ENCODE data around the gene CASK. TPM values are rescaled to one million over a fixed set of nuclear protein-coding genes. Genes with fewer than 3 reads are reported as not detected.
"Not testable (repeated sequence)": the region's sequence is repeated elsewhere in the genome, so short reads cannot be mapped to it uniquely, and the experiment has no call there.

Gene CASK
- total RNA-seq, 1 donor from 2014 or later: 56.1 TPM

DNA sequence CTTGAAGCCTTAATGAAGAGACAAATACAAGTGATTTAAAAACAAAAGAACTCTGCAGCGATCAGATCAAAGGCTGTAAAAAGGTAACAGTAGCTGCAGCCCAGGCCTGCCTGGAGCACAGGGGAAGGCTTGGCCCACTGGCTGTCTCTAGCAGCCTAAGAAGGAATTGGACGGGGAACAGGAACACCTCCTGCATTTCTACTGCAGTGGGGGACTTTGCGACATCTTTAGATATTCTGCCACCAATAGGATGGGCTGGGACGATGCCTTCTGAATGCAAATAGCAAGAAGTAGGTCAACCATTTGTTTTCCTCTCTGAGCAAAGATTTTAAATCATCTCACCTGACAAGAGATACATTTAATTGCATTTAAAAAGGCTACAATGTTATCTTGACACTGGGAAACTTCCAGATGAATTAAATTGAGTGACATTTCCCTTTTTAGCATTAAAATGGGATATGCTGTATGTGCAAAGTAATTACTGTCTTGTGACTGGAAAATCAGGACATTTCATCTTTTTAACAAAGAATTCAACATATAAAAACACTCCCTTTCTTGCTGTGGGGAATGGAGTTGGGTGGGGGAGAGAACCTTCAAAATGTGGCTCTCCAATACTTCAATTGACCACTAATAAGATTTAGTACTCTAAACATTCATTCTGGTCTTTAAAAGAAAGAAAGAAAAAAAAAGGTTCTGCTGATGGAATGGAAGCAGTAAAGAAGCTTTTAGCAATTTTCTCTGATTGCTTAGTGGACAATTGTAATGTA lies 406.2 kb downstream of the CASK start:
- DNase-seq (ENCODE audit: low spot score): no peak

DNA sequence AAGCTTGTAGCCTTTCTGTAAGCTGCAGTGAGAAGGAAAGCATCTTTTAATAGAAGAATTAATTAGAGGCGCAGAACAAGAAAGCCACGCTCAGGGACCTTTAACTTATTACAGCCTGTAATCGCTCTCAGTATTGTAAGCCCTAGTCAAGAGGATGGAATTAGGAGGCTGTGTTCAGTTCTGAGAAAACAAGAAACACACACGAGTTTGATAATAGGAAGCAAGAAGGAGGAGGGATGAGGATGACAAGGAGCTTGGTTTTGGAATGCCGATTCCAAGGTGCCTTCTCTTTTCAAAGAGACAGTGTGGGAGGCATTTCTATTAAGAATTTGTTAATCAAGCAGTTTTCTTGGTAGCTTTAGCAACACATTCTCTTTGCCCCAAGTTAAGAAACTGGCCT lies 406.9 kb downstream of the CASK start:
- no peak for DNase-seq (ENCODE audit: low spot score)

DNA sequence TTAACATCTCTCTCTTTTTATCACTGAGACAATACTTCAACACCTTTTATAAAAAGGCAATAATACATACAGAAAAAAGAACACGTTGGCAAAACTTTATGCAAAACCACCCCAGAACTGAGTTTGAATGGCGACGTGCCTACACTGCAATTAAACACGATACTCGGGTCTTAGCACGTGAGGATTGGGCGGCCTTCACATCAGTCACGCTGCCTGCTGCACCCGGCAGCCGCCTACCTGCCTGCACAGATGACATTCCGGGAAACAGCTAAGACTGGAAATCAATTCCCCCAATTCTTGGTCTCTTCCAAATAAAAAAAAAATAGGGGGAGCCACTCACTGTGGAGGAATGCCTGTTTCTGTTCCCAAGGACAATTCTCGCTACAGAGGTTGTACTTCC lies 408.0 kb downstream of the CASK start:
- DNase-seq (ENCODE audit: low spot score): no peak

DNA sequence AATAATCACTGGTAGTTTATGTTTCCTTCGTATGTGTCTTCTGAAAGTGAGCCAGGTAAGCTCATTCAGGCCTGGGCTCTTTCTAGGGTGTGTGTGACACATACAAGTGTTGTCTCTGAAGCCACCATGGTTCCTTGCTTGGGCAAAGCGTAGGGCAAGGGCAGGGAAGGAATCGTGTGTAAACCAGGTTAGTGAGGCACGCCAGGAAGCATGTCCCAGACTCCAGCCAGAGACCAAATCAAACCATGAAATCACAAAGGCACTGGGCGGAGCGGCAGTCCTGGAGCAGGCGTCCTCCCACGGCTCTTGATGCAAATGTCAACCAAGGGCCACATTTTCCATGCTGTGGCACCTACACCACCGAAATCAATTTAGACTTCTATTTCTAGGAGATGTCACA lies 409.2 kb downstream of the CASK start:
- DNase-seq (ENCODE audit: low spot score): no peak

DNA sequence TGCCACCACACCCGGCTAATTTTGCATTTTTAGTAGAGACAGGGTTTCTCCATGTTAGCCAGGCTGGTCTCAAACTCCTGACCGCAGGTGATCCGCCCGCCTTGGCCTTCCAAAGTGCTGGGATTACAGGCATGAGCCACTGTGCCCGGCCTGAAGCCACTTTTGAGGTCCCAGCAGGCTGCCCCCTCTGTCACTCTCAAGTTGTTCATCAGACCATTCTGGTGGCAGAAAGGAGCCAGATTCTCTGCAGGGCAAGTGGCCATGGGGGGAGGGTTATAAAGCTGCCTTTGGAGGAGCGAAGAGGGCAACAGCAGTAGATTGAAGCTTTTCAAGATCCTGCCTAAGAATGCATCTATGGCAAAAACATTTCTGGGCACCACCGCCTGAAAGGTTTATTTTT lies 410.5 kb downstream of the CASK start:
- not testable (repeated sequence) for DNase-seq (ENCODE audit: low spot score)

DNA sequence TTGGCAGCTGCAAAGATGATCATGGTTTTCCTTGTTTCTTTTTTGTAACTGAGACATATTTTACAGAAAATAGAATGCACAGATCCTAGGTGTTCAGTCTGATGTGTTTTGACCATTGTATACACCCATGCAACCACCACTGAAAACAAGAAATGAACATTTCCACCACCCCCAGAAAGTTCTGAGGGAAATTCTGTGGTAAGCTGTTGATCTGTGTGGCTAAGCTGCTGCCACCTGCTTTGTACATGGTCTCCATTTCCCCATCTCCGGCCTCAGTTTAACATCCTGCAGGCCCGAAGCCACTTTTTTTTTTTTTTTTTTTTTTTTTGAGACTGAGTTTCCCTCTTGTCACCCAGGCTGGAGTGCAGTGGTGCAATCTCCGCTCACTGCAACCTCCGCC lies 411.0 kb downstream of the CASK start:
- DNase-seq (ENCODE audit: low spot score): no peak

DNA sequence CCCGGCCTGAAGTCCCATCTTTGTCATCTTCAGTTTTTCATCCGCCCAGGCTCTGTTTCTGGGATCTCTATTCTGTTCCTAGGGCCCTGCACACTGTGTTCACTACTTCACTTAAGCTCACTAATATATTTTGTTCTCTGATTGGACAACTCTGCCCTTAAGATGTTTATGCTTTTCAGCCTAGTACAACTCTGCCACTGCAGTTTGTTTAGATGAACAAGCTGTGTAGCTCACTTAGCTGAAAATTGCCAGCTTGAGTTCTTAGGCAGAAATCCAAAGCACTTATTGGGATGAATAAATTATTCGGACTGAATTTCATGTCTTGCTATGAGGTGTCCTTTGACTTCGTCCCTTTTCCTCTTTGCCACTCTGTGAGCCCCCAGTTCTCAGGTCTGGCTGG lies 415.4 kb downstream of the CASK start:
- DNase-seq (ENCODE audit: low spot score): no peak

DNA sequence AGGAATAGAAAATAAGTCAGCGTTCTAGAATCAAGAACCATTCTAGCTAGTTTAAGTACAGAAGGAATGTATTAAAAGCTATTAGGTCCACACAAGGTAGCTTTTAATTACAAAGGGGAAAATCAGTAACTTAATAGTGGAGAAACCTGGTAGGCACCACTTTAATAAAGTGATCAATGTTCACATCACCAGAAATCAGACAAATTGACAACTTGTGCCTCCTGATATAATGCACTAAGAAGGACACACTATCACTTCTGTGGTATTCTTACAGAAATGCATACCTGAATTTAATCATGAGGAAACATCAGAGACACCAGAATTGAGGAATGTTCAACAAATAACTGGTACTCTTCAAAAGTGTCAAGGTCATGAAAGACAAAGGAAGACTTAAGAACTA lies 421.4 kb downstream of the CASK start:
- no peak for DNase-seq (ENCODE audit: low spot score)

DNA sequence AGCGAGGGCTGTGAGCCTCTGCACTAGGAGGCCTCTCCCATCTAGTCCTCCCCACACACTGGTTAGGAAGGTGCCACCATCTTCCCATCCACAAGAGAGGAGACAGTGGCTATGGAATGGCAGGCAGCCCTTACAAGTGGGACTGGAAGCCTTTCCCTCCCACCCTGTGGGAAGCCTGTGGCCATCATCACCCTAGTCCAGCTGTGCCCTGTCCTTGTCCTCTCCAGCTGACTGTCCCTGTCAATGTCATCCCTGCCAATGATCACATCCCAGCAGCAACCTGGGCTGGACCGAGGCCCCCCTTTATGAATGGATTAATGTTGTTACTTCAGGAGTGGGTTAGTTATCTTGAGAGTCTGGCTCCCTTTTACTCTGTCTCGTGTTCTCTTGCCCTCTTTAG lies 423.4 kb downstream of the CASK start:
- DNase-seq (ENCODE audit: low spot score): no peak

DNA sequence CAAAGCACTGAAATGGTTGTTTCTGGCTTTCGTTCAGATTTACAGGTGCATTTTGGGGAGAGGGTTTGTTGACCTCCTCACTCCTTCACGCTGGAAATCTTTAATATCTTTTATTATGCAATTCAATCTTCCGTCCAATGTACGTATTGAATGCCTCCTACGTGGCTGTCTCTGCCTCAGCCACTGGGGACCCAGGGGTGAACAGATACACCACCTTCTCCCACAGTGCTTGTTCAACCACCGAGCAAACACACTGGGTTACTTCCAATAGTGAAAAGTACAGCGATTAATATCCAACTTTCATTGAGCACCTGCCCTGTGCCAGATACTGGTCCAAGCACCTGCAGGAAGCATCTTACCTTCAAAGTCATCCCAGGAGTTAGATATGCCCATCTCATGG lies 424.2 kb downstream of the CASK start:
- DNase-seq (ENCODE audit: low spot score): no peak

DNA sequence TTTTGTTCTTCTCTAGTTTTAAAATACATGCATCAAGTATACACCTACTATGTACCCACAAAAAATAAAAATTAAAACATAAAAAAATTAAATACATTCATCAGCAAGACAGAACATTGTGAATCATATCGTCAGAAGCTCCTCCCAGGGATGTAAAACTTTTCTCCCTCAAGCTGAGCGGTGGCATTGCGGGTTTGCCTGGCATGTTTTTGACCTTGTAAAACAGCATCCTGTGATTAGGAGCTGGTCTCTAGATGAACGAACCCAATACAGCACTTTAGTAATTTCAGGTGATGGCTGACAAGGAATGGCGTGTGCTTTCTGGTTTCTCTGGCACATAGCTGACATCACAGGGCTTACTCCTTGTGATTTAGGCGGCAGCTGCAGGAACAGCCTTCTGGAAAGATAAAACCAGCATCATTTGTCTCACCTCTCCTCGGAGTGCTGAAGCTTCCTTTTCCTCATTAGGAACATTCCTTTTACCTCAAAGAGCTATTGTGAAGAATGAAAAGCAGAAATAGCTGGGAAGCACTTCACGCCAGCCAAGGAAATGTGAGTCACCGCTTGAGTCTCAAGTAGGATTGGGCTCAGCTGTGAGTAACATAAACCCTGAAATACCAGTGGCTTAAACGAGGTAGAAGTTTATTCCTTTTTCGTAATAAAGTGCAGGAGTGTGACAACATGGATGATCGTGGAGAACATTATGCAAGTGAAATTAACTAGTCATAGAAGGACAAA lies 431.9 kb downstream of the CASK start:
- DNase-seq (ENCODE audit: low spot score): no peak

DNA sequence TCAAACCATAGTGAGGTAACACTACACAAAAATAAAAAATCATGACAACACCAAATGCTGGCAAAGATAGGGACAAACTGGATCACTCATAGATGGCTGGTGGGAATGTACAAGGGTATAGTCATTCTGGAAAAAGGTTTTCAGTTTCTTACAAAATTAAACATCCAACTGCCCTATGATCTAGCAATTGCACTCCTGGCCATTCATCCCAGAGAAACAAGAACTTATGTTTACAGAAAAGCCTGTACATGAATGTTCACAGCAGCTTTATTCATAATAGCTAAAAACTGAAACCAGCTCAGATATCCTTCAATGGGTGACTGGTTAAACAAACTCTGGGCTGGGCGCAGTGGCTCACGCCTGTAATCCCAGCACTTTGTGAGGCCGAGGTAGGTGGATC lies 432.9 kb downstream of the CASK start:
- DNase-seq (ENCODE audit: low spot score): no peak

DNA sequence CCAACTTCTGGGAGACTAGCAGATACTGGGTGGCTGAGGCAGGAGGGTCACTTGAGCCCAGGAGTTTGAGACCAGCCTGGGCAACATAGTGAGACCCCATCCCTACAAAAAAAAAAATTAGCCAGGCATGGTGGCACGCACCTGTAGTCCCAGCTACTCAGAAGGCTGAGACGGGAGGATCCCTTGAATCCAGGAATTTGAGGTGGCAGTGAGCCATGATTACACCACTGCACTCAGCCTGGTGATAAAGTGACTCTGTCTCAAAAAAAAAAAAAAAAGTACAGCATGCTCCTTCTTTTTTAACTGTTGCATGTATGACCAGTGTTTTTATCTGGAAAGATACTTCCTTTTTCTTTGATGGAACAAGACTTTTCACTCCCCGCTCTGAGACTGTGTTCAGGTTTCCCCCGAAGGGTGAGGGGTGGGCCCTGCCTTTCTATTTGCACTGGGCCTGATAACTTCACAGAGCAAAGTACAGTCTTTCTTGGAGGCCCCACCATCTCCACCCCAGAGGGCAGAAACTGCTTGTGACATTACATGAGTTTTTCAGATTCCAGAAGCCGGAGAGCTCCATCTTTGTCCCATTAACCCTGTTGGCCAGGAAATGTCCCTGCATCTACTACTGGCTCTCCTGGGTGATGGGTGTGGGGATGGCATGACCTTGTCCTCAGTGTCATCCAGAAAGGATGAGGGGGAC lies 441.1 kb downstream of the CASK start:
- DNase-seq (ENCODE audit: low spot score): no peak

DNA sequence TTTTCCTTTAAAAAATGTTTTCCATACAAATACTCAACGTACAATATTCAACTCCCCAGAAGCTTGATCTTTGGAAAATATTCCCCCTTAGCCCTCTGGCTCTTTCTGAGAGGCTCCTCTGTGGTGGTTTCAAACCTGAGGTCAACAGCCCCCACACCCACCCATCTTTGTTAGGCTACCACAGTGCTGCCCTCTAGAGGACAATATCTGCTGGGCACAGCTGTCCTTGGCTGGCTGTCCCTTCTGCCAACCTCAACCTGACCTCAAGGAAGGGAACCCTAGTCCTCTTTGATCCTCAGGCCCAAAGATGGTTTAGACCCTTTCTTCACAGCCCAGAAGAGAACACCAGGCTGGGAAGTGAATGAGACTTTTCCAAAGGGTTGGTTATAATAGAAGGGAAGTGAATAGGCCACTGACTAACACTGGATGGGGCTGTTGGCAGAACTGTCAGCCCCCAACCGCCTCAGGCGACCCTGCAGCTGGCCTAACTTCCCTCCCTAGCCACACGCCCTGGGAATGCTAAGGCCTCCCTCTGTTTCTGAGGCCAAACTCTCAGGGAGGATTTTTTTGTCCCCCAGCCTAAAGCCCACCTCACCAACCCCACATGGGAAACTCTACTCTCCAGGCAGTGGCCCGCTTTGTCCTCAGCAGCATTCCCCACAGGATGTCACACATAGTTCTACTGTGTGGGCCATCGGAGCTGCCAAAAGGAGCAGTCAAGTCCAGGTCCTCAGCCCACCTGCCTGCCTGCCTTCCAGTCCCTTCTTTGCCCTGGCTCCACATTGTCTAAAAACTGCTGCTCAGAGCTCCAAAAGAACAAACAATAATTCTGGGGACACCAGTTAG lies 441.9 kb downstream of the CASK start:
- no peak for DNase-seq (ENCODE audit: low spot score)

DNA sequence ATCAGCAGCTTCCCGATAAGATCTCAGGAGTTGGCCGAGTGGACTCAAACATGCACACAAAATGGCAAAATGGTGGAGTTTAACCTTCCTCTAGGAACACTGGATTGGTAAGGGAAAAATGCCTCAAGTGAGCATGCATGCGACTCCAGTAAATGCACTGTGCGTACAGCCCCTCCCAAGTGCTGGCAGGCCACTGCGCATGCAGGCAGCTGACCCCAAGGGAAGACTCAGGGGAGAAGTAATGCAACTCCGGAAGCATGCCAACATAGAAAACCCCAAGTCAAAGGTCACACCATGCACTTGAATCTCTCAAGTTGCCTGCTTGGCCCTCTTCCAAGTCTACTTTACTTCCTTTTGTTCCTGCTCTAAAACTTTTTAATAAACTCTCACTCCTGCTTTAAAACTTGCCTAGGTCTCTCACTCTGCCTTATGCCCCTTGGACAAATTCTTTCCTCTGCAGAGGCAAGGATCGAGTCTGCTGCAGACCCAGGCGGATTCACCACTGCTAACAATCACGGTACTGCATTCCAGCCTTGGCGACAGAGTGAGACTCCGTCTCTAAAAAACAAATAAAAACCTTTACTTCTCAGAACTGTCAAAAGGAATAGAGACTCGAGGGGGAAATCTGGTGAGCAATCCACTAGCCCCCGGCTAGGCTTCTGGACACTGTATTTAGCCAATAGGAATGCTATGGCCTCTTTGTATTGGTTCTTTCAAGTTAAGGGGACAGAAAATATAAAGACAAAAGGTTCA lies 442.7 kb downstream of the CASK start:
- DNase-seq (ENCODE audit: low spot score): no peak

DNA sequence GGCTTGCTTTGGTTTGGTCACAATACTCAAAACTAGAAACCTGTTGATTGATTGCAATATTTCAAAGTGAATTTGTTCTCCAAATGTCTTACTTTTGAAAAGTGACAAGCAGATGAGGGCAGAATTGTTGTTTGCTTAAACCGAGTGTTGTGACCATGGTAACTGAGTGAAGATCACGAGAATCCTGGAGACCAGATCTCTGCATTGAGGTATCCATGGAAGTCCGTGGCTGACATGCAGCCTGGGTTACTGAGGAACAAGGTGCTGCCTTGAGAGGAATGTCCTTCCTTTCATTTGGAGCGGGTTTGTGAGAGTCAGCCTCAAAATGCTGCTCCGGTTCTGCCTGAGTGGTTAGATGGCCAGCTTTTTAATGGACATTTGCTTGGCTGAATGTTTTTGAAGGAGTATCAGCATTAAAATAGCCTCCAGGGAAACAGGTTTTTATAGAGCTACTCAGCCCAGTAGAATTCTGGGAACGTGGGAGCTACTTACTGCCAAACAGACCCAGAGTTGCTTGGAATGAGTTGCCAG lies 444.9 kb downstream of the CASK start:
- no peak for DNase-seq (ENCODE audit: low spot score)

DNA sequence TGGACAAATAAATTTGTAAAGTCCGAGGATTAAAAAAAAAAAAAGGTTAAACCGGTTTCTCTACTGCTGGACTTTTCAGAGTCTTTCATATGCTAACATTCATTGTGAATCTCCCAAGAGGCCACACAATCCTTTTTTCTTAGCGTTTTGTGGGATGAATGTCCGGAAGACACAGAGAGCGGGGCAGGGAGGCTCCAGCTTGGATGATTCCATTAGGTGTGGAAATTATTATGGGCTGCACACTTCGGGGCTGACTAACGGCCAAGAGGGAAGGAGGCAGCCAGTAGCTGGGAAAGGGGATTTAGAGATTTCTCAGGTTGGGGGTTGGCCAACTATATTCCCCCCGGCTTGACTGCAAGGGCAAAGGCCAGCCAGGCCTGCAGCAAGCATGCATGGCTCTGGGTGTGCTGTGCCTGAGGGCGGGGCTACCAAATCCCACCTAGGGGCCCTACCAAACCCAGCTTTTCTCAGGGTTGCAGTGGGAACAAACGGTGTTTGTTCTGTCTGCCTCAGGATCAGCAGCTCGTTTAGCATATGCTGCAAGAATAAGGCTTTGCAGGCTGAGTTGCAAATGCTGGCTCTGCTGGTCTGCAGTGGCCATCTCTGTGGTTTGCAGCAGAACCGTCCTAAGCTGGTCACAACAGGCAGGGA lies 447.6 kb downstream of the CASK start:
- no peak for DNase-seq (ENCODE audit: low spot score)

DNA sequence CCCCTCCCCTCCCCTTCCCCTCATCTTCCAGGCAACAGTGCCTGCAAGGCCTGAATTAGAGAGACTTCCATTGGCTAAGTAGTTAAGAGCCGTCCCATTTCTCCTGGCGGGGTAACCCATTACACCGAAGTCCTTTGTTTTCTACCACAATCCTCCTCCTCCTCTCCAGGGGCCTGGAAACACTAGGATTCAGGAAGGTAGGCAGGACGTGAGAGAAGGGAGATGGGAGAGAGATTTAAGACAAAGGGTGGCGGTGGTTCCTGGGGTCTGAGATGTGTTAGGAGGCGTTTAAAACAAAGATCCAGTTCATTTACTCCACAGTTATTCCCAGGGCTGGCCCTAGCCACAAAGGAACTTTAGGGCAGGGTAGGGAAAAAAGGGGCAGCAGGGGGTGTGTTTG lies 448.2 kb downstream of the CASK start:
- no peak for DNase-seq (ENCODE audit: low spot score)

DNA sequence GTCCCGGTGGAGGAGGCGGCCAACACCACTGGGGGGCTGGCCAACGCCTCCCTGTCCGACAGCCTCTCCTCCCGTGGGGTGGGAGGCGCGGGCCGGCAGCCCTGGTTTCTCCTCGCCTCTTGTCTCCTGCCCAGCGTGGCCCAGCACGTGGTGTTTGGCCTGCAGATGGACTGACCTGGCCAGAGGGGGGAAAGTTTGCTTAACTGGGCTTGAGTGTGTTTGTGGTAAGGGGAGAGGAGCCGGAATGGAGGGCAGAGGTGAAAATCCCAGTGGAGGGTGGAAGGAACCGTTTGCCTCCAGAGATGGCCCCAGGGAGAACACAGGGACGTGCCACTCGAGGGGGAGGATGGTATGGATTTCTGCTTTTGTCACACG lies 448.6 kb downstream of the CASK start:
- no peak for DNase-seq (ENCODE audit: low spot score)

DNA sequence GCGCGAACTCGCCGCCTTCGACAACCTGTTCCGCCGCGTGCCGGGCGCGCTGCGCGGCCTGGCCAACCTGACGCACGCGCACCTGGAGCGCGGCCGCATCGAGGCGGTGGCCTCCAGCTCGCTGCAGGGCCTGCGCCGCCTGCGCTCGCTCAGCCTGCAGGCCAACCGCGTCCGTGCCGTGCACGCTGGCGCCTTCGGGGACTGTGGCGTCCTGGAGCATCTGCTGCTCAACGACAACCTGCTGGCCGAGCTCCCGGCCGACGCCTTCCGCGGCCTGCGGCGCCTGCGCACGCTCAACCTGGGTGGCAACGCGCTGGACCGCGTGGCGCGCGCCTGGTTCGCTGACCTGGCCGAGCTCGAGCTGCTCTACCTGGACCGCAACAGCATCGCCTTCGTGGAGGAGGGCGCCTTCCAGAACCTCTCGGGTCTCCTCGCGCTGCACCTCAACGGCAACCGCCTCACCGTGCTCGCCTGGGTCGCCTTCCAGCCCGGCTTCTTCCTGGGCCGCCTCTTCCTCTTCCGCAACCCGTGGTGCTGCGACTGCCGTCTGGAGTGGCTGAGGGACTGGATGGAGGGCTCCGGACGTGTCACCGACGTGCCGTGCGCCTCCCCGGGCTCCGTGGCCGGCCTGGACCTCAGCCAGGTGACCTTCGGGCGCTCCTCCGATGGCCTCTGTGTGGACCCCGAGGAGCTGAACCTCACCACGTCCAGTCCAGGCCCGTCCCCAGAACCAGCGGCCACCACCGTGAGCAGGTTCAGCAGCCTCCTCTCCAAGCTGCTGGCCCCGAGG lies 449.2 kb downstream of the CASK start:
- no peak for DNase-seq (ENCODE audit: low spot score)

Measured in mucosa of gallbladder (tissue), 1 donor.